Smooth muscle cell (in vitro differentiated cells): ENCODE data around the gene SLC25A22. TPM values are rescaled to one million over a fixed set of nuclear protein-coding genes. Genes with fewer than 3 reads are reported as not detected.

Experiments
- DNase-seq: peaks from one replicate; lab custom pipeline; 2025; ENCODE audit not compliant: unreplicated experiment; lab: John Stamatoyannopoulos, UW
- H2AFZ ChIP-seq: fragments of 200-600 bp; sonication (generic); 2 replicates; pipeline ENCODE4 v1.6.0; 2016; ENCODE audit warnings: antibody characterized with exemption, low read depth, mild to moderate bottlenecking
- H3F3A ChIP-seq: fragments of 200-600 bp; sonication (generic); 2 replicates; pipeline ENCODE4 v1.6.0; 2017; ENCODE audit warnings: antibody characterized with exemption, low read depth
- H3K27ac ChIP-seq: fragments of 200-600 bp; sonication (generic); 2 replicates; pipeline ENCODE4 v1.5.1; 2016; ENCODE audit warnings: low read depth, mild to moderate bottlenecking
- H3K27me3 ChIP-seq: fragments of 200-600 bp; sonication (generic); 2 replicates; pipeline ENCODE4 v1.6.1; 2016; ENCODE audit warnings: low read depth, mild to moderate bottlenecking
- H3K36me3 ChIP-seq: fragments of 200-600 bp; sonication (generic); 2 replicates; pipeline ENCODE4 v1.5.1; 2016; ENCODE audit warnings: low read depth
- H3K4me1 ChIP-seq: fragments of 200-600 bp; sonication (generic); 2 replicates; pipeline ENCODE4 v1.5.1; 2016; ENCODE audit warnings: low read depth
- H3K4me2 ChIP-seq: fragments of 200-600 bp; sonication (generic); 2 replicates; pipeline ENCODE4 v1.6.0; 2016; ENCODE audit warnings: mild to moderate bottlenecking
- H3K4me3 ChIP-seq: fragments of 200-600 bp; sonication (generic); 2 replicates; pipeline ENCODE4 v1.5.1; 2016; ENCODE audit warnings: mild to moderate bottlenecking
- H3K79me2 ChIP-seq: fragments of 200-600 bp; sonication (generic); 2 replicates; pipeline ENCODE4 v1.6.0; 2016; ENCODE audit warnings: low read depth, mild to moderate bottlenecking
- H3K9ac ChIP-seq: fragments of 200-600 bp; sonication (generic); 2 replicates; pipeline ENCODE4 v1.6.0; 2016; ENCODE audit warnings: low read depth
- H3K9me3 ChIP-seq: fragments of 200-600 bp; sonication (generic); replicated peaks from 2 replicates; pipeline ENCODE4 v1.5.1; 2016; ENCODE audit warnings: low read depth
- H4K20me1 ChIP-seq: fragments of 200-600 bp; sonication (generic); 2 replicates; pipeline ENCODE4 v1.6.0; 2016; ENCODE audit warnings: low read depth
- WGBS: methylation state at CpG from one replicate; pipeline ENCODE4 v1.1.7; 2016; ENCODE audit warnings: low lambda C conversion rate; 5-methylcytosine and 5-hydroxymethylcytosine counted together
- polyA plus RNA-seq: library from polyadenylated mRNA; unstranded; fragments of >200 nt; fragmentation: Nextera tagmentation; extraction: Ambion mirVana; gene quantifications from 2 replicates; pipeline ENCODE4 v1.2.1, GENCODE V29; 2016
- total RNA-seq: library from RNA; depleted of rRNA; stranded (reverse); fragments of >200 nt; gene quantifications from 2 replicates; pipeline ENCODE4 v1.2.3, GENCODE V29; 2014
- TF ChIP-seq, protein P1 (sequence below): fragments of 200-600 bp; sonication (generic); IDR thresholded peaks from 2 replicates; pipeline ENCODE4 v1.5.1; 2017; ENCODE audit warnings: borderline replicate concordance, mild to moderate bottlenecking, antibody characterized with exemption; ENCODE audit not compliant: insufficient read depth, poor library complexity, severe bottlenecking

Gene SLC25A22
- total and polyA plus RNA-seq, 2 experiments from 2014 or later, result 6.9 to 25.2 TPM

DNA sequence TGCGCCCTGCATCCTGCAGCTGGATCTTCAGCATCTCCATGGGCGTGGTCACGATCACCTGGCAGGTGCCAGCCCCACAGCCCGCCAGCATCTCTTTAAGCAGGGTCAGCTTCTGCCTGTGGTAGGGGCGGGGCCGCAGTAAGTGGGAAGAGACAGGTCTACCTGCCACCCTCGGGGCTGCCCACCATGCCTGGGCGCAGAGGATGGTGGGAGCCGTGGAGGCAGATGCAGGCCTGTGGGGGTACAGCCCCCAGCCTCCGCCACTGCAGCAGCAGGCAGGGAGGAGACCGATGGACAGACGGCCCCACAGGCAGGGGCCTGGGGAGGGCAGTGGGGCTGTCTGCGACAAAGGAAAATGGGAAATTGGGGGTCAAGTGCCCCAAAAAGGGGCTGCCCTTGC, 5.2 kb downstream of the SLC25A22 start:
- Histone ChIP-seq H3K27me3 (no peaks in the 10 kb centered on the region), H3K4me2 (no peak overlapping the region), H3K9ac (no peak overlapping the region), H3K79me2 (no peaks in the 10 kb centered on the region), H3K9me3 (no peaks in the 10 kb centered on the region), H4K20me1 (peaks cover 21% of the 10 kb centered on the region), H2AFZ (no peak overlapping the region), H3F3A (peaks cover 9% of the 10 kb centered on the region), H3K36me3 (no peaks in the 10 kb centered on the region), H3K4me3 (no peak overlapping the region), H3K27ac (no peak overlapping the region), H3K4me1 (peaks cover 16% of the 10 kb centered on the region)
- 97% methylated on average over 13 of the region's 13 CpGs for WGBS
- DNase-seq, result no peak
- TF ChIP-seq, protein P1, sequence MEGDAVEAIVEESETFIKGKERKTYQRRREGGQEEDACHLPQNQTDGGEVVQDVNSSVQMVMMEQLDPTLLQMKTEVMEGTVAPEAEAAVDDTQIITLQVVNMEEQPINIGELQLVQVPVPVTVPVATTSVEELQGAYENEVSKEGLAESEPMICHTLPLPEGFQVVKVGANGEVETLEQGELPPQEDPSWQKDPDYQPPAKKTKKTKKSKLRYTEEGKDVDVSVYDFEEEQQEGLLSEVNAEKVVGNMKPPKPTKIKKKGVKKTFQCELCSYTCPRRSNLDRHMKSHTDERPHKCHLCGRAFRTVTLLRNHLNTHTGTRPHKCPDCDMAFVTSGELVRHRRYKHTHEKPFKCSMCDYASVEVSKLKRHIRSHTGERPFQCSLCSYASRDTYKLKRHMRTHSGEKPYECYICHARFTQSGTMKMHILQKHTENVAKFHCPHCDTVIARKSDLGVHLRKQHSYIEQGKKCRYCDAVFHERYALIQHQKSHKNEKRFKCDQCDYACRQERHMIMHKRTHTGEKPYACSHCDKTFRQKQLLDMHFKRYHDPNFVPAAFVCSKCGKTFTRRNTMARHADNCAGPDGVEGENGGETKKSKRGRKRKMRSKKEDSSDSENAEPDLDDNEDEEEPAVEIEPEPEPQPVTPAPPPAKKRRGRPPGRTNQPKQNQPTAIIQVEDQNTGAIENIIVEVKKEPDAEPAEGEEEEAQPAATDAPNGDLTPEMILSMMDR, result no peak

DNA sequence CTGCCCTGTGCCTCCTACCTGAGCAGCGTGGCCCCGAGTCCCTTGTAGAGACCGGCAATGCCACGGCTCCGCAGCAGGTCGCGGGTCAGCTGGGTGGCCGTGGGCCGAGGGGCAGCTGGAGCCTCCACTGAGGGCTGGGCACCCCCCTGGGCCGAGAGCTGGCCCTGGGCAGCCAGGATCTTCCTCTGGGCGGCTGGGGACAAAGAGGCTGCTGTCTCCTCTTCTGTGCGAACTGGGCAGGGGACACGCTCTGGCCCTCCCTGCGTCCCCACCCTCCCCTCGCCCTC, 5.6 kb downstream of the SLC25A22 start:
- no peak for DNase-seq
- Histone ChIP-seq H3K27me3 (no peaks in the 10 kb centered on the region), H3K9me3 (no peaks in the 10 kb centered on the region), H3K27ac (no peak overlapping the region), H3F3A (peaks cover 9% of the 10 kb centered on the region), H3K9ac (no peak overlapping the region), H4K20me1 (peaks cover 21% of the 10 kb centered on the region), H3K4me1 (peaks cover 16% of the 10 kb centered on the region), H3K36me3 (no peaks in the 10 kb centered on the region), H3K79me2 (no peaks in the 10 kb centered on the region), H2AFZ (no peak overlapping the region), H3K4me3 (no peak overlapping the region), H3K4me2 (no peak overlapping the region)
- 97% methylated on average over 9 of the region's 15 CpGs for WGBS
- TF ChIP-seq, protein P1, result no peak

DNA sequence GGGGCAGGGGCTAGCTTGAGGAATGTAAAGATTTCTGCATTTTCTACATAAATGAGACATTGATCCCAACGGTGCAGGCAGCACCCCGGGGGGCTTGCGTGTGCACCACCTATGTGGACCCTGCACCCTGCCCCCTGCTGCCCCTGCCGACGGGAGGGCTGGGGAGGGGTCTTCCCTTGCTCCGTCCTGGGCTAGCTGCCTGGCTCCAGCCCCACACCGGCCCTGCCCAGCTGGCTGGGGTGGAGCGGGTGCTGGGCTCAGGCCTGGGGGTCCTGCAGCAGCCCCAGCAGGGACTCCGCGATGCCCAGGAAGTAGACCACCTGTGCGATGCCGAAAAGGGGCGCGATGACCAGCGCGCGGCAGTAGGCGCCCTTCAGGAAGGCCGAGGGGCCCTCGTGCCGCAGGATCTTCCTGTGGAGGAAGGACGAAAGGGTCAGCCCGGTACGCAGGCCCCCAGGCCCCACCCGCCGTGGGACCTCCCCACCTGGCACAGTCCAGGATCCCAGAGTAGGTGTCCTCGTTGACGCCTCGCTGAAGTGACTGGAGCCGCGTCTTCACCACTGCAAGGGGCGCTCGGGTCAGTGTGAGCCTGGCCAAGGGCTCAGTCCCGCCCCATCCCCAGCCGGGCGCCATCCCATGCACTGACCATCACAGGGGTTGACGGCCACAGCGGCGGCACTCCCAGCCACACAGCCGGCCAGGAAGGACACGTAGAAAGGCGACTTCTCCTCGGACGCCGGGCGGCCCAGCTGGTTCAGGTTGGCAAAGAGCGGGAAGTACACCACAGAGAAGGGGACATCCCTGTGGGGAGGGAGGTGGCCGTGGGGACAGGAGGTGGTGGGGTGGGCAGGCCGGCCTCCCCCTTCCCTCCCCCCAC, 6.2 kb downstream of the SLC25A22 start:
- H3K27me3 ChIP-seq, result no peaks in the 10 kb centered on the region

More for the DNA sequence above, 6.2 kb downstream of the SLC25A22 start:
- WGBS, result 96% methylated on average over 47 of the region's 49 CpGs
- TF ChIP-seq, protein P1, result no peak
- peaks cover 7% of the 10 kb centered on the region for H3F3A ChIP-seq
- no peak for DNase-seq
- H4K20me1 ChIP-seq, result peaks cover 19% of the 10 kb centered on the region
- H3K27ac ChIP-seq, result no peak overlapping the region
- no peaks in the 10 kb centered on the region for H3K36me3 ChIP-seq
- H3K9ac ChIP-seq, result no peak overlapping the region
- H3K4me3 ChIP-seq, result no peak overlapping the region
- no peaks in the 10 kb centered on the region for H3K9me3 ChIP-seq
- H3K79me2 ChIP-seq, result no peaks in the 10 kb centered on the region
- no peak overlapping the region for H3K4me2 ChIP-seq
- H2AFZ ChIP-seq, result no peak overlapping the region
- H3K4me1 ChIP-seq, result peaks cover 14% of the 10 kb centered on the region
